HepG2 (cell line): Measurements from ENCODE around the gene CYB5A. TPM values are rescaled to one million over a fixed set of nuclear protein-coding genes. Genes with fewer than 3 reads are reported as not detected.
A peak's percentile ranks its signal among the peaks of the same experiment; 100 is the strongest.

Source experiments
- ASH2L ChIP-seq: fragments of 300-600, 200-600 bp; sonication (generic); IDR thresholded peaks from 2 replicates; pipeline ENCODE4 v1.7.0; 2017; ENCODE audit warnings: low read depth, mild to moderate bottlenecking, moderate library complexity, mixed read lengths, low read length; ENCODE audit not compliant: insufficient read length
- ATF7-NPFF ChIP-seq: sonication (generic); formaldehyde crosslinking; IDR thresholded peaks from 2 replicates; pipeline ENCODE4 v1.8.1; 2023; ENCODE audit warnings: mild to moderate bottlenecking, low read depth, missing genetic modification reagents, moderate library complexity
- HNF1B ChIP-seq: sonication (generic); formaldehyde crosslinking; IDR thresholded peaks from 2 replicates; pipeline ENCODE4 v1.5.1; 2020; ENCODE audit warnings: mild to moderate bottlenecking, moderate library complexity, missing genetic modification reagents
- JARID2 ChIP-seq: sonication (generic); formaldehyde crosslinking; IDR thresholded peaks from 2 replicates; pipeline ENCODE4 v1.8.1; 2023; ENCODE audit warnings: missing genetic modification reagents, inconsistent platforms; ENCODE audit not compliant: insufficient replicate concordance
- KDM2A ChIP-seq: sonication (generic); formaldehyde crosslinking; IDR thresholded peaks from 2 replicates; pipeline ENCODE4 v1.4.0; 2020; ENCODE audit warnings: low read depth, missing genetic modification reagents, borderline replicate concordance
- MTA3 ChIP-seq: sonication (generic); formaldehyde crosslinking; IDR thresholded peaks from 2 replicates; pipeline ENCODE4 v1.4.0; 2020; ENCODE audit warnings: missing genetic modification reagents
- NFRKB ChIP-seq: fragments of 450-650 bp; IDR thresholded peaks from 2 replicates; pipeline ENCODE4 v1.6.1; 2017
- PITX1 ChIP-seq: sonication (generic); formaldehyde crosslinking; IDR thresholded peaks from 2 replicates; pipeline ENCODE4 v1.5.1; 2020; ENCODE audit warnings: mild to moderate bottlenecking, missing genetic modification reagents
- SAFB2 ChIP-seq: sonication (generic); formaldehyde crosslinking; IDR thresholded peaks from 2 replicates; pipeline ENCODE4 v1.5.1; 2020; ENCODE audit warnings: missing genetic modification reagents, low read depth, mild to moderate bottlenecking, borderline replicate concordance
- SPEN ChIP-seq: sonication (generic); formaldehyde crosslinking; IDR thresholded peaks from 2 replicates; pipeline ENCODE4 v1.5.1; 2020; ENCODE audit warnings: low read depth, mild to moderate bottlenecking, missing genetic modification reagents
- THAP9 ChIP-seq: sonication (generic); formaldehyde crosslinking; IDR thresholded peaks from 2 replicates; pipeline ENCODE4; 2020; ENCODE audit warnings: missing genetic modification reagents, mild to moderate bottlenecking, borderline replicate concordance
- YEATS2 ChIP-seq: sonication (generic); formaldehyde crosslinking; IDR thresholded peaks from 2 replicates; pipeline ENCODE4 v1.4.0; 2020; ENCODE audit warnings: missing genetic modification reagents, borderline replicate concordance
- YEATS4 ChIP-seq: sonication (generic); formaldehyde crosslinking; IDR thresholded peaks from 2 replicates; pipeline ENCODE4 v1.4.0; 2020; ENCODE audit warnings: missing genetic modification reagents, borderline replicate concordance
- ZBTB14 ChIP-seq: sonication (generic); formaldehyde crosslinking; IDR thresholded peaks from 2 replicates; pipeline ENCODE4 v1.4.0; 2020; ENCODE audit warnings: missing genetic modification reagents
- ZFX ChIP-seq: sonication (generic); formaldehyde crosslinking; IDR thresholded peaks from 2 replicates; pipeline ENCODE4 v1.4.0; 2020; ENCODE audit warnings: mild to moderate bottlenecking, low read depth, missing genetic modification reagents, moderate library complexity
- ZNF263 ChIP-seq: sonication (generic); formaldehyde crosslinking; IDR thresholded peaks from 2 replicates; pipeline ENCODE4 v1.4.0; 2020; ENCODE audit warnings: missing genetic modification reagents
- ZNF547 ChIP-seq: sonication (generic); formaldehyde crosslinking; IDR thresholded peaks from 2 replicates; pipeline ENCODE4 v1.5.1; 2020; ENCODE audit warnings: mild to moderate bottlenecking, missing genetic modification reagents
- ZNF724P ChIP-seq: sonication (generic); formaldehyde crosslinking; IDR thresholded peaks from 2 replicates; pipeline ENCODE4 v1.8.0; 2022; ENCODE audit warnings: missing genetic modification reagents, borderline replicate concordance
- ZNF768 ChIP-seq: sonication (generic); formaldehyde crosslinking; IDR thresholded peaks from 2 replicates; pipeline ENCODE4 v1.4.0; 2020; ENCODE audit warnings: missing genetic modification reagents
- ZNF790 ChIP-seq: sonication (generic); formaldehyde crosslinking; IDR thresholded peaks from 2 replicates; pipeline ENCODE4 v1.8.0; 2022; ENCODE audit warnings: missing genetic modification reagents, mild to moderate bottlenecking, borderline replicate concordance
- polyA plus RNA-seq, 8 experiments: library from polyadenylated mRNA; depleted of rRNA in 3 of 8; stranded (reverse) in 7 of 8; unstranded in 1 of 8; fragments of >200 nt; fragmentation: Illumina TruSeq in 4 of 8; extraction: Trizol in 4 of 8; gene quantifications; 2 replicates each; pipeline versions ENCODE4 v1.2.1 to v1.2.3, GENCODE V29; 2011 to 2016; ENCODE audit warnings: low read depth in 4 of 8, missing spikeins in 1 of 8, mixed read lengths in 1 of 8; ENCODE audit not compliant: insufficient read depth in 1 of 8
- total RNA-seq, 5 experiments: library from RNA; depleted of rRNA; stranded (reverse); fragments of >200 nt; fragmentation: Illumina TruSeq; extraction: Trizol; gene quantifications; 2 replicates each; pipeline ENCODE4 v1.2.3, GENCODE V29; 2016; ENCODE audit warnings: low read depth in 1 of 5
- TF ChIP-seq, protein P1 (sequence below): sonication (generic); formaldehyde crosslinking; IDR thresholded peaks from 2 replicates; pipeline ENCODE4 v1.8.1; 2023; ENCODE audit warnings: mild to moderate bottlenecking, inconsistent platforms, moderate library complexity, missing genetic modification reagents, borderline replicate concordance
- TF ChIP-seq, protein P2 (sequence below): sonication (generic); formaldehyde crosslinking; IDR thresholded peaks from 2 replicates; pipeline ENCODE4 v1.5.0; 2020; ENCODE audit warnings: mild to moderate bottlenecking, low read depth, missing genetic modification reagents, borderline replicate concordance

Gene CYB5A
- total and polyA plus RNA-seq, 2 of the 13 experiments (the other 11 are each of a cell fraction or from before 2014, with no cell fraction given) = 215 to 356 TPM

DNA sequence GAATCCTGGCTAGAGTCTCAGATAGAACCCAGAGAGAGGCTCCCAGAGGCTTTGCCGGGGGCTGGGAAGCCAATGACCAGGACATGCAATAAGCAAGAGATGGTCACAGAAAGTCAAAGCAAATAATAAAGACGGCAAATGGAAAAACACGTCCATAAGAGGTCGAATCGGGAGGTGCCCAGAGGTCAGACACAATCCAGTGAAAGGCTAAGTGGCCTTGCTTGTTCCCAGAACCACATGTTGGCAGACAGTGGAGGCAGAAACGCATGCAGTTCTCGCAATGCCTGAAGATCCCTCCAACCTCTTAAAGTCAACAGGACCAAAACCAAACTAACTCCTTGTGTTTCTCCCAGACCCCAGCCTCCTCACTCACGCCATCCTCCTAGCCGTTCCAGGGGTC is 3.0 kb downstream of the CYB5A start (continued):
- TF ChIP-seq THAP9 (CRISPR knock-in tag) (no peak), HNF1B (no peak), ZNF790 (no peak), ZNF724P (CRISPR knock-in tag) (no peak), KDM2A (CRISPR knock-in tag) (no peak), SAFB2 (CRISPR knock-in tag) (no peak), PITX1 (CRISPR knock-in tag) (no peak), ZNF768 (CRISPR knock-in tag) (no peak), MTA3 (CRISPR knock-in tag) (no peak), JARID2 (CRISPR knock-in tag) (no peak), SPEN (no peak), ZNF547 (CRISPR knock-in tag) (no peak), ATF7-NPFF (CRISPR knock-in tag) (no peak), YEATS2 (CRISPR knock-in tag) (peak; percentile 14; the same call in 1 of the 2 replicates), NFRKB (no peak), ASH2L (no peak), ZBTB14 (0 out of 2 replicates have a peak, but pooled peaks have one; percentile 22), YEATS4 (CRISPR knock-in tag) (no peak), ZFX (no peak), ZNF263 (CRISPR knock-in tag) (no peak)
- TF ChIP-seq, protein P1, sequence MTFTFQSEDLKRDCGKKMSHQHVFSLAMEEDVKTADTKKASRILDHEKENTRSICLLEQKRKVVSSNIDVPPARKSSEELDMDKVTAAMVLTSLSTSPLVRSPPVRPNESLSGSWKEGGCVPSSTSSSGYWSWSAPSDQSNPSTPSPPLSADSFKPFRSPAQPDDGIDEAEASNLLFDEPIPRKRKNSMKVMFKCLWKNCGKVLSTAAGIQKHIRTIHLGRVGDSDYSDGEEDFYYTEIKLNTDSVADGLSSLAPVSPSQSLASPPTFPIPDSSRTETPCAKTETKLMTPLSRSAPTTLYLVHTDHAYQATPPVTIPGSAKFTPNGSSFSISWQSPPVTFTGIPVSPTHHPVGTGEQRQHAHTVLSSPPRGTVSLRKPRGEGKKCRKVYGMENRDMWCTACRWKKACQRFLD = no peak
- TF ChIP-seq, protein P2, sequence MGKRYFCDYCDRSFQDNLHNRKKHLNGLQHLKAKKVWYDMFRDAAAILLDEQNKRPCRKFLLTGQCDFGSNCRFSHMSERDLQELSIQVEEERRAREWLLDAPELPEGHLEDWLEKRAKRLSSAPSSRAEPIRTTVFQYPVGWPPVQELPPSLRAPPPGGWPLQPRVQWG (CRISPR knock-in tag) = no peak
